HG03139 (cell line): ENCODE results near the gene PHB1.
"Not testable (repeated sequence)": the region's sequence is repeated elsewhere in the genome, so short reads cannot be mapped to it uniquely, and the experiment has no call there.

ENCODE experiments used
- ATAC-seq: cut with Tn5 transposase; IDR thresholded peaks from one replicate; pipeline ENCODE4 v1.9.1; 2021; ENCODE audit not compliant: unreplicated experiment

Gene PHB1

GRCh38 chr17:49439673-49440571 is 25.2 kb upstream of the PHB1 start:
- ATAC-seq, result no peak

GRCh38 chr17:49439305-49439672 is 24.6 kb upstream of the PHB1 start:
- ATAC-seq, result no peak

DNA sequence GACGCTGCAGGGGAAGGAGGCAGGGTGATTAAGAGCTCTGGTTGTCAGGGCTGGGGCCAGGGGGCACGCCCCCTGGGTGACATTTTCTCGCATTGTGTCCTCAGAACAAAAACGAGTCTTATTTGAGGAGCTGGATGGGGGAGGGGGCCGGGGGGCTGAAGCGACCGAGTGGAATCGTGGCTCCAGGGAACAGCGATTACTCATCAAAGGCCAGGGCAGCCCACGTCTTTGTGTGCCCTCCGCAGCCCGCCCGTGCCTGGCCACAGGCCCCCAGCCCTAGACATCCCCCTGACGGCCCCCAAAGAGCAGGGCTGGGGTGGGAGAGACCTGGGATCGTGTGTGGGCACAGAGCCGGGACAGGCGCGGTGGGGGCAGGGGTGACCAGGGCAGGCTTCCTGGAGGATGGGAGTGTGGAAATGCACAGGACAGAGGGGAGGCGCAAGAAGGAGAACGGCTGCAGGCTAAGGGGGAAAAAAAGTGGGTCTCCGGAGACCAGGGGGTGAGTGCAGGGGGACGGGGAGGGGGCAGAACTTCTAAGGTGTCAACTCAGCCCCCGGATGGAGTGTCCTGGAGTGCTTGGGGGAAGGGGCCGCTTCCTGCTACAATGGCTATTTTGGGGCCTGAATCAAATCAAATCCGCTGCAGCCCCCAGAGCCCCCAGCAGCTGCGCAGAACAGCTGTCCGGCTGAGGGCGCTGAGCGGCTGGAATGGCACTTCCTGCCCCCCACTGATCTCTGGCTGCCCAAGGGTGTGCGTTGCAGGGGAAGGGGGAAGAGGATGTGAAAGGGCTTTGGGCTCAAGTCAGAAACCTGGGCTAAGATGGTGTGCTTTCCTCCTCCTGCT is 24.0 kb upstream of the PHB1 start:
- no peak for ATAC-seq

DNA sequence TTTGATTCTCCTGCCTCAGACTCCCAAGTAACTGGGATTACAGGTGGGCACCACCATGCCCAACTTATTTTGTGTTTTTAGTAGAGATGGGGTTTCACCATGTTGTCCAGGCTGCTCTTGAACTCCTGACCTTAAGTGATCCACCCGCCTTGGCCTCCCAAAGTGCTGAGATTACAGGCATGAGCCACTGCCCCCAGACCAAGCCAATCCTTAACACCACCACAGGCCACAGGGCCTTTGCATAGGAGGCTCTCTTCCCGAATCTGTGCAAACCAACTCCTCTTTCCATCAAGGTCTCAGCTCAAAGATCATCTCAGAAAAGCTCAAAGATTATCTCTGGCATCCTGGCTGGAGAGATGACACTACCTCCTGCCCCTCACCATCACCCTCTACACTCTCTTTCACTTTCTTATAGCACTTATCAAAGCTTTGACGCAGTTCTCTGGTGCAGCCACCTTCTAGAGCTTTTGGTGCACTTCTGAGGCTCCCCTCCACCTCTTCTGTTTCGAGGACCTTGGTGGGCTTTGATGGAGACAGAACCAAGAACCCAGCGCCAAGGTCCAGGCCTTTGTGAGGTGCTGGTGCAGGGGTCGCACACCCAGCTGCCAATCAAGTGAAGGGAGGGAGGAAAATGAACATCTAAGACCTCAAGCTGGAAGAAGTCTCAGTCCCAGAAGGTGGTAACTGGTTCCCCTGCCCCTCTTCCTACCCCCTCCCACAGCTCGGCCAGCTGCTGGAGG is 23.2 kb upstream of the PHB1 start:
- ATAC-seq, result no peak

GRCh38 chr17:49436174-49436573 is 21.5 kb upstream of the PHB1 start:
- no peak for ATAC-seq

GRCh38 chr17:49435671-49436029 is 21.0 kb upstream of the PHB1 start:
- ATAC-seq, result no peak

DNA sequence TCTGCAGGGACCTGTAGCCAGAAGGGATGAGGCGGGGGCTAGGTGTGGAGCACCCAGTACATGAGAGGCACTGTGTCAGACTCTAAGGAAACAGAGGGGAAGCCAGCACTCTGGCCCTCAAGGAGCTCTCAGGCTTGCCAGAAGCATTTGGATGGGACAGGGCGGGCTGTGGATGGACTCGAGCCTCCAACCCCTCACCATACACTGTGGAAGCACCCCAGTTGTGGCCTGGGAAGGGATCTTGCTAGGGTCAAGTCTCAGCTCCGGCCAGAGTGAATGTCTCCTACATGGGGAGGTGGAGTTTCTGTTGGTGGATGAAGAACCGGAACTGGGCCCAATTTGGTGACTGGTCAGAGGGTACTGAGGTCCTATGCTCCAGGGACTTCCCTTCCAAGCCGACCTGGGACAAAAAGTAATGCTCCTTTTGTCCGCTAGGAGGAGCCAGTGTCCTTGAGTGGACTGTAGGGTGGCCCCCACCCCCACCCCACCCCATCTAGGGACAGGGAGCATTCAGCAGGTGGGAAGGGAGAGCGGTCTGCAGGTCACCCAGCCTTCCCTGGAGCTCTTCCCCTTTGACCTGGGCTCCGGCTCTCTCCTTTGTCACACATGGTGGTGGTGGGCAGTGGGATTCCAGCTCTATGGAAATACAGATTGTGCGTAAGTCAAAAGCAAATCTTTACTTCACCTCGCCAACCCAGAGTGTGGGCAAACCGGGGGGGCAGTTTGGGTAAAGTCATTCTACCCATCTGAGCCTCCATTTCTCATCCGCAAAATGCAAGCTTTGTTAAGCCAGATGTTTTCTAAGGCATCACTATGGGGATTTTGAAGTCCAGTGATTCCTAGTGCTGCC is 20.4 kb upstream of the PHB1 start:
- no peak for ATAC-seq

DNA sequence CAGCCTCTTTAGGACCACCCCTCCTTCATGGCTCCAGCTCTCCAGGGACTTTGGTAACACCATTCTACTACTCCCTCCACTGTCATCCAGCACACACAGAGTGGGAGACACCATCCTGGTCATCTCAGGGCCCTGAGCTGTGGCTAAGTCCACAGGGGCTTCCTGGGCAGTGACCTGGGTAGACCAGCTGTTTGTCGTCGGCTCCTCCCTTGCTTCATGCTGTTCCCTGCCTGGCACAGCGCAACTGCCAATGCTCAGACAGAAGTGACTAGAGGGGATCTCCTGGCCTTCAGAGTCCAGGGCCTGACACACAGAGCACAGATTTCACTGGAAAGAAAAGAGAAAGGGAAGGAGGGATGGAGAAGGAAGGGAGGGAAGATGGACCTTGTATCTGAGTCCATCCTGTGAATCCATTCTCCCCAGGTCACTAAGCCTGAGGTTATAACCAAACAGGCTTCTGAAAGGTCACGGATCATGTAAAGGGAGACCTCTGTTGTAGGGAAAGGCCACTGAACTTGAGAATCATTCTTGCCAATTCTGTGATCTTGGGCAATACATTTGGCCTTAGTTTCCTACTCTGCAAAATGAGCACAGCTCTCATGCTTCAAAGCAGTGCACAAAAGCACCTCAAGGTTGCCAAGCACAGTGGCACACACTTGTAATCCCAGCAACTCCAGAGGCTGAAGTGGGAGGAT is 18.5 kb upstream of the PHB1 start:
- no peak for ATAC-seq

DNA sequence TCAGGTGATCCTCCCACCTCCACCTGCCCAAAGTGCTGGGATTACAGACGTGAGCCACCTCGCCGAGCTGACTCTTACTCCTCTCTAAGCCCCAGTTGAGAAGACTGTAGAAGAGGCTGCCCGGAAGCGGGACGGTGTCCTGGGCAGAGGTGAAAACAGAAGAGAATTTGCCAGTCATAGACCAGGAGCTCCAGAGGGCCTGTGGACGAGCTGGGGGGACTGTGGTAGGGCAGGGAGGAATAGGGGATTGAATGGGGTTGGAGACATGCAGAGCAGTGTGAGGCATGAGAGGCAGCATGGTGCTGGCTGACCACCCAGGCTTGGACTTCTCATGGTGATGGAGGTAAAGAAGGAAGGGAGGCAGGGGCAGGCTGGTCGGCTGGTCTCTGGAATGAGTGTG is 17.1 kb upstream of the PHB1 start:
- no peak for ATAC-seq

DNA sequence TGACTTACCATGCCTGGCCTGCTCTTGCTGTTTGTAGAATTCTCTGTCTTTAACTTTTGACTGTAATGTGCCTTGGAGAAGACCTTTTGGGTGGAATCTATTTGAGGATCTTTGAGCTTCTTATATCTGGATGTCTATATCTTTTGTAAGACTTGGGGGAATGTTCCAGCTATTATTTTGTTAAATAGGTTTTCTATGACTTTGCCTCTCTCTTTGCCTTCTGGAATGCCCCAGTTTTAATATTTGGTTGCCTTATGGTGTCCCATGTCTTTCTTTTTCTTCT is 10.3 kb upstream of the PHB1 start:
- no peak for ATAC-seq

- ATAC-seq, result not testable (repeated sequence)
These were observed 9.8 kb upstream of the PHB1 start for GRCh38 chr17:49424276-49425003.

- ATAC-seq, result no peak
These were observed 8.0 kb upstream of the PHB1 start for GRCh38 chr17:49422714-49423113.

DNA sequence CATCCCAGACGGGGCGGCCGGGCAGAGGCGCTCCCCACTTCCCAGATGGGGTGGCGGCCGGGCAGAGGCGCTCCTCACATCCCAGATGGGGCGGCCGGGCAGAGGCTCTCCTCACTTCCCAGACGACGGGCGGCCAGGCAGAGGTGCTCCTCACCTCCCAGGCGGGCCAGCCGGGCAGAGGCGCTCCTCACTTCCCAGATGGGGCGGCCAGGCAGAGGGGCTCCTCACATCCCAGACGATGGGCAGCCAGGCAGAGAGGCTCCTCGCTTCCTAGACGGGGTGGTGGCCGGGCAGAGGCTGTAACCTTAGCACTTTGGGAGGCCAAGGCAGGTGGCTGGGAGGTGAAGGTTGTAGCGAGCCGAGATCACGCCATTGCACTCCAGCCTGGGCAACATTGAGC is 5.1 kb upstream of the PHB1 start:
- not testable (repeated sequence) for ATAC-seq

DNA sequence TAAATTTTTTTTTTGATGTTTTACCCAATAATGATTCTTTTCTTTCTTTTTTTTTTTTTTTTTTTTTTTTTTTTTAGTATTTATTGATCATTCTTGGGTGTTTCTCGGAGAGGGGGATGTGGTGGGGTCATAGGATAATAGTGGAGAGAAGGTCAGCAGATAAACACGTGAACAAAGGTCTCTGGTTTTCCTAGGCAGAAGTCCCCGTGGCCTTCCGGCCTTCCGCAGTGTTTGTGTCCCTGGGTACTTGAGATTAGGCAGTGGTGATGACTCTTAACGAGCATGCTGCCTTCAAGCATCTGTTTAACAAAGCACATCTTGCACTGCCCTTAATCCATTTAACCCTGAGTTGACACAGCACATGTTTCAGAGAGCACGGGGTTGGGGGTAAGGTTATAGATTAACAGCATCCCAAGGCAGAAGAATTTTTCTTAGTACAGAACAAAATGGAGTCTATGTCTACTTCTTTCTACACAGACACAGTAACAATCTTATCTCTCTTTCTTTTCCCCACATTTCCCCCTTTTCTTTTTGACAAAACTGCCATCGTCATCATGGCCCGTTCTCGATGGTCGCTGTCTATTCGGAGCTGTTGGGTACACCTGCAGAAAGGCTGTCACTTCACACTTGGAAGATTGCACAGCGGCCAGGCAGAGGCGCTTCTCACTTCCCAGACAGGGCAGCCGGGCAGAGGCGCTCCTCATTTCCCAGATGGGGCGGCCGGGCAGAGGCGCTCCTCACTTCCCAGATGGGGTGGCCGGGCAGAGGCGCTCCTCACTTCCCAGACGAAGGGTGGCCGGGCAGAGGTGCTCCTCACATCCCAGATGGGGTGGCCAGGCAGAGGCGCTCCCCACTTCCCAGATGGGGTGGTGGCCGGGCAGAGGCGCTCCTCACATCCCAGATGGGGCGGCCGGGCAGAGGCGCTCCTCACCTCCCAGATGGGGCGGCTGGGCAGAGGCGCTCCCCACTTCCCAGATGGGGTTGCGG is 4.4 kb upstream of the PHB1 start:
- ATAC-seq, result not testable (repeated sequence)

- ATAC-seq, result no peak
These were observed 436 bp downstream of the PHB1 start for GRCh38 chr17:49414271-49414621.

DNA sequence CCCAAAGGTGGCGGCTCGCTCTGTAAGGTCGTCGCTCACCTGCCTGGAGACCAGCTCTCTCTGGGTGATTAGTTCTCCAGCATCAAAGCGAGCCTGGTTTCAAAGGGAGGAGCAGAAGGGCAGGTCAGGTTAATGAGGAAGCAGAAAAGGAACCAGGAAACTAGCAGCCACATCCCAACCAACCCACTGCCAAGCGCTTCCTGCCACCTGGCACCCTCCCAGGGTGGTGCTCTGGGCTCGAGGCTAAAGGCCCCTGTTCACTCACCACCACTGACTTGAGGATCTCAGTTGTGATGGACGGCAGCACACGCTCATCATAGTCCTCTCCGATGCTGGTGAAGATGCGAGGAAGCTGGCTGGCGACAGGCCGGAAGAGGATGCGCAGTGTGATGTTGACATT is 5.6 kb downstream of the PHB1 start:
- no peak for ATAC-seq

DNA sequence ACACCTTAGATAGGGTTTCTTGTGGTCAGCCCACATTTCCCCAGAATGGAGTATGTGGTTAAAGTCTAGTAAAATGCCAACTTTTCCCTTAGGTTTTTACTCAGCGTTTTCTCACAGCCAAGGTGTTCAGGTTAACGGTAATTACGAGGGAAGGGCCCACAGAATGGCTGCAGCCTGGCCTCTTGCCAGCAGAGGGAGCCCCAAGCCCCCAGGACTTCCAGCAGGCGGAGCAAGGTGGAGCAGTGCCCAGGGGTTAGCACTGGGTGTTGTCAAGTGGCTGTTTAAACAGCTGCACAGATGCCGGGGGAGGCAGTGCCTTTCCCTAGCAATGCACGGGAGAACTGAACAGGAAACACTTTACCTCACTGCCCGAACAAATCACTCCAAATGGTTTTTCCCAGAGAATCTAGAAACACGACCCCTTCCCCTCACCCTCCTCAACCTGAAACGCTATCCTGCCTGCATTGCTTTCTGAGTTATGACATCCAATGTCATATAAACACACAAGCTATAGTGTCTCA is 6.6 kb downstream of the PHB1 start:
- ATAC-seq, result no peak

DNA sequence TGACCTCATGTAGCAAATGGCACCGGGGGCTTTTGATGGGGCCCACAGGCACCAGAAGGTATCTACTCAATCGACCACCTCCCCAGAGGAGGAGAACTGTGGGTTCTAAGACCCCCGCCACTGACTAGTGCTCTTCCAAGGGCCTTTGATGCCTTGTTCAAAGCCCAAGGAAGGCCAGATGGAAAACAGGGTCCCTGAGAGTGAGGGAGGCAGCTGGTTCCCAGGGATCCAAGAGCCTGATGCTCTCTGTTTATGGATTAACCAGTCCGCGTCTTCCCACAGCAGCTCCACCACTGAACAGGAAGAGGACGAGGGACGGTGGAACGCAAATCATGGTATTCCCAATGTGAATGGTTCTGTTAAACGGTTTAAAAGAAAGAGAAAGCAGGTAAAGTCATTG is 7.6 kb downstream of the PHB1 start:
- no peak for ATAC-seq
